Measurements from ENCODE around the gene RNF111.
"Not testable (repeated sequence)": the region's sequence is repeated elsewhere in the genome, so short reads cannot be mapped to it uniquely, and the experiment has no call there.

The RNF111 gene

GRCh38 chr15:59000251-59000650 lies 12.8 kb downstream of the RNF111 start:
- not testable (repeated sequence) for DNase-seq (ENCODE audit: low read depth in 2 of 2)

GRCh38 chr15:59001946-59002345 lies 14.5 kb downstream of the RNF111 start:
- no peak for DNase-seq (ENCODE audit: low read depth in 2 of 2)

GRCh38 chr15:59002418-59002859 lies 15.0 kb downstream of the RNF111 start:
- no peak for DNase-seq (ENCODE audit: low read depth in 2 of 2)

- no peak for DNase-seq (ENCODE audit: low read depth in 2 of 2)
Observed at GRCh38 chr15:59005579-59005978, 18.1 kb downstream of the RNF111 start.

- DNase-seq (ENCODE audit: low read depth in 2 of 2) = no peak
Observed at GRCh38 chr15:59008086-59008485, 20.6 kb downstream of the RNF111 start.

GRCh38 chr15:59011262-59011952 lies 23.9 kb downstream of the RNF111 start:
- no peak for DNase-seq (ENCODE audit: low read depth in 2 of 2)

- no peak for DNase-seq (ENCODE audit: low read depth in 2 of 2)
Observed at GRCh38 chr15:59013246-59013873, 25.9 kb downstream of the RNF111 start.

- DNase-seq (ENCODE audit: low read depth in 2 of 2) = no peak
Observed at GRCh38 chr15:59014068-59014467, 26.6 kb downstream of the RNF111 start.

- DNase-seq (ENCODE audit: low read depth in 2 of 2) = no peak
Observed at GRCh38 chr15:59017449-59017848, 30.0 kb downstream of the RNF111 start.

GRCh38 chr15:59018833-59019232 lies 31.4 kb downstream of the RNF111 start:
- DNase-seq (ENCODE audit: low read depth in 2 of 2) = no peak

- no peak for DNase-seq (ENCODE audit: low read depth in 2 of 2)
Observed at GRCh38 chr15:59020322-59020721, 32.9 kb downstream of the RNF111 start.

- DNase-seq (ENCODE audit: low read depth in 2 of 2) = no peak
Observed at GRCh38 chr15:59022188-59022587, 34.7 kb downstream of the RNF111 start.

- DNase-seq (ENCODE audit: low read depth in 2 of 2) = no peak
Observed at GRCh38 chr15:59026207-59026606, 38.7 kb downstream of the RNF111 start.

- DNase-seq (ENCODE audit: low read depth in 2 of 2) = no peak
Observed at GRCh38 chr15:59028387-59028955, 41.0 kb downstream of the RNF111 start.

GRCh38 chr15:59029554-59029953 lies 42.1 kb downstream of the RNF111 start:
- no peak for DNase-seq (ENCODE audit: low read depth in 2 of 2)

- no peak for DNase-seq (ENCODE audit: low read depth in 2 of 2)
Observed at GRCh38 chr15:59035201-59035600, 47.7 kb downstream of the RNF111 start.

- no peak for DNase-seq (ENCODE audit: low read depth in 2 of 2)
Observed at GRCh38 chr15:59039225-59039624, 51.8 kb downstream of the RNF111 start.

- DNase-seq (ENCODE audit: low read depth in 2 of 2) = no peak
Observed at GRCh38 chr15:59042041-59042440, 54.6 kb downstream of the RNF111 start.

- DNase-seq (ENCODE audit: low read depth in 2 of 2) = no peak
Observed at GRCh38 chr15:59048897-59049296, 61.4 kb downstream of the RNF111 start.

GRCh38 chr15:59051873-59052861 lies 64.7 kb downstream of the RNF111 start:
- DNase-seq (ENCODE audit: low read depth in 2 of 2) = no peak

- no peak for DNase-seq (ENCODE audit: low read depth in 2 of 2)
Observed at GRCh38 chr15:59052915-59053407, 65.5 kb downstream of the RNF111 start.

- DNase-seq (ENCODE audit: low read depth in 2 of 2) = no peak
Observed at GRCh38 chr15:59053482-59053881, 66.0 kb downstream of the RNF111 start.

Measured in stimulated activated CD4-positive, alpha-beta T cell treated with anti-CD3 and anti-CD28 coated beads, Interleukin-1b, Interleukin-23, amount 100 ng/mL, for 1 hour (primary cell).